ENCODE measurements around the gene CHGA.

The CHGA gene

DNA sequence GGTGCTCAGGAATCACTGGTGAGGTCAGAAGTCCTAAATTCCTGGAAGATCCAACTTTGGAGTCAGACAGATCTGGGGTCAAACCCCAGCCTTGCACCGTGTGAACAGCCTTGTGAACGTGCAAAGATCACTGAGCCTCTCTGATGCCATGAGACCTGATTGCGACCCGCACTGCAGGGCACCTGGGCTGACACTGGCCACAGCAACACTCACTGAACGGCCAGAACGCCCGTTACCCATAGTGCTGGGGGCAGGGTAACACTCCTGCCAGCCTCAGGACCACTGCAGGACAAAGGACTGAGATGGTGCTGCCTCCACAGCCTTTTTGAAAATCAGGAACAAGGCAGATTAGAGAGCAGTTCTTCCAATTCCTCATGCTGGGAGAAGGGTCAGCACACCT lies 28.3 kb downstream of the CHGA start:
- TF ChIP-seq, protein P1, sequence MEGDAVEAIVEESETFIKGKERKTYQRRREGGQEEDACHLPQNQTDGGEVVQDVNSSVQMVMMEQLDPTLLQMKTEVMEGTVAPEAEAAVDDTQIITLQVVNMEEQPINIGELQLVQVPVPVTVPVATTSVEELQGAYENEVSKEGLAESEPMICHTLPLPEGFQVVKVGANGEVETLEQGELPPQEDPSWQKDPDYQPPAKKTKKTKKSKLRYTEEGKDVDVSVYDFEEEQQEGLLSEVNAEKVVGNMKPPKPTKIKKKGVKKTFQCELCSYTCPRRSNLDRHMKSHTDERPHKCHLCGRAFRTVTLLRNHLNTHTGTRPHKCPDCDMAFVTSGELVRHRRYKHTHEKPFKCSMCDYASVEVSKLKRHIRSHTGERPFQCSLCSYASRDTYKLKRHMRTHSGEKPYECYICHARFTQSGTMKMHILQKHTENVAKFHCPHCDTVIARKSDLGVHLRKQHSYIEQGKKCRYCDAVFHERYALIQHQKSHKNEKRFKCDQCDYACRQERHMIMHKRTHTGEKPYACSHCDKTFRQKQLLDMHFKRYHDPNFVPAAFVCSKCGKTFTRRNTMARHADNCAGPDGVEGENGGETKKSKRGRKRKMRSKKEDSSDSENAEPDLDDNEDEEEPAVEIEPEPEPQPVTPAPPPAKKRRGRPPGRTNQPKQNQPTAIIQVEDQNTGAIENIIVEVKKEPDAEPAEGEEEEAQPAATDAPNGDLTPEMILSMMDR (IDR thresholded peaks at IDR 0.05; ENCODE audit: low read depth, low read length, missing control alignments): no peak
- in situ Hi-C loops (cut with HindIII; ENCODE audit: low sequenced_read_pairs): no loop called here
- DNase-seq (ENCODE audit: low read depth): no peak
- H3K4me3 ChIP-seq (ENCODE audit: low read depth, low read length): no peak overlapping the region

DNA sequence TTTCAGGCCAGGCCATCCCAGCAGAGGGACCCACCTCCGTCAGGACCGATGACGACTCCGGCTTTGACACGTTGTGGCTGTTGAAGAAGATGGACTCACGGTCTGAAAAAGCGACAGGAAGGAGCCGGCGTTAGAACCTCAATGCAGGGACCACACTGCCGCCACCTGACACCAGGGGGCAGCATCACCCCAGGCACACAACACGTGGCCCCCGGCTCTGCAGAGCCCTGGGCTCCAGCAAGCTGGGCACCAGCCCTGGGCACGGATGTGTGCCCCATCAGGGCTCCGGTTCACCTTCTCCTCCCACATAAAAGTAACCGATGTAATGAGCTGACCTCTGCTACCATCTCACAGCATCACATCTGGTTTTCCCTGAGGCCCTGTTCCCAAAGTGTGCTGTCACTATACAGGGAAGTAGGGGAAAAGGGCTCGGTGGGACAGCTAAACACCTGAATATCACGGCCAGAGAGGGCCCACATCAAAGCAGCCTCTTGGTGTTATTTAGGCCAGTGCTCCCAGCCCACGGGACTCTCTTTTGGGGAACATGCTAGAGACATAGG lies 29.0 kb downstream of the CHGA start:
- in situ Hi-C loops (cut with HindIII; ENCODE audit: low sequenced_read_pairs): no loop called here
- TF ChIP-seq, protein P1 (IDR thresholded peaks at IDR 0.05; ENCODE audit: low read depth, low read length, missing control alignments): peak; percentile 94
- no peak for DNase-seq (ENCODE audit: low read depth)
- no peak overlapping the region for H3K4me3 ChIP-seq (ENCODE audit: low read depth, low read length)

DNA sequence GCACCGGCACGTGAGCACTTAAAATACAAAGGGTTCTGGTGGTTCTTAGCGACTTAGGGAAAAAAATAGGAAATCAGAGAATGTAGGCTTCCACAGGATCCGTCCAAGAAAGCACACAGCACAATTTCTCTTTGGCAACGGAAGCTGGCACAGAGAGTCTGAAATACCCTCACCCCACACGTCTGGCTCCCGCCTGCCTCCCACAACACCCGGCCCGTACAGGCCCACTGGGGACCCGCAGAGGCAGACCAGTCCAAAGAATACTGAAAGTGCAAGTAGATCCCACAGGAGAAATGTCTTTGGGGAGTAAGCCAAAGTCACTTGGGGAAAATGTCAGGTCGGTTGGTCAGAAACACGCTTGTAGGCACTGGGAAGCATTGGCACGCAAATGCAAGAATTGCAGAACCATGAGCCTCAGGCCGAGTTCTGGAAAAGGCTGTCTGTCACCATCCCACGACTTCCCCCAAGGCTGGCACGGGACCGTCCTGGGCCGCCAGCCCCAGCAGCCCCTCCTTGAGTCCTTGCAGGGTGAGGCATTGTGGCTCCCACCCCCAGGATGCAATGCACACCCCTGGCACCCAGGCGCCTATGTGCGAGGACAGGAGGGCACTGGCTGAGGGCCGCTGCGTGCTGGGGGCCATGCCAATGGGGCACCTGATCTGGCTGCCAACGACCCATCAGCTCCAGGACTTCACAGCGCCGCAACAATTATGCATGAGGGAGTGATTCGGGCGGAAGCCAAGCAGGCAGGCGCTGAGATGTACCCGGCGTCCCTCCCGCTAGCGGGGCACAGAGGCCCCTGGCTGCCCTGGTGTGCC lies 29.7 kb downstream of the CHGA start:
- in situ Hi-C loops (cut with HindIII; ENCODE audit: low sequenced_read_pairs): no loop called here
- TF ChIP-seq, protein P1 (IDR thresholded peaks at IDR 0.05; ENCODE audit: low read depth, low read length, missing control alignments): no peak
- H3K4me3 ChIP-seq (ENCODE audit: low read depth, low read length): no peak overlapping the region
- no peak for DNase-seq (ENCODE audit: low read depth)

DNA sequence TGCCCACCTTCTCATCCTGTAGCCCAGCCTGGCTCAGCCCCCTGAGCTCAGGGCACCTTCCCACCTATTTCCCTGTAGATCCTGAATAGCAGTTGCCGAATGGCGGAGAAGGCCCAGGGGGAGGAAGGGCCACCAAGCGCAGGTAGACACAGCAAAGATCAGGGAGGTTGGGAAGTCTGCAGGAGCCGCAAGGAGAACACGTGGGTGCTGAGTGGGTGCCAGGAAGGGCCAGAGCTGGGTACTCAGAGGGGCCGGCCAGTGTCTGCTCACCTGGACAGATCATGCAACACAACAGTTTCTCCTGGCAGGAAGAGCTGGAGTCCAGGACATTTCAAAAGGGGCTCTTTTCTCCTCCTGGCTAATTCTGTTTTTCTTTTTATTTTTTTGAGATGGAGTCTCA lies 30.6 kb downstream of the CHGA start:
- TF ChIP-seq, protein P1 (IDR thresholded peaks at IDR 0.05; ENCODE audit: low read depth, low read length, missing control alignments): no peak
- no peak overlapping the region for H3K4me3 ChIP-seq (ENCODE audit: low read depth, low read length)
- no peak for DNase-seq (ENCODE audit: low read depth)
- in situ Hi-C loops (cut with HindIII; ENCODE audit: low sequenced_read_pairs): no loop called here

DNA sequence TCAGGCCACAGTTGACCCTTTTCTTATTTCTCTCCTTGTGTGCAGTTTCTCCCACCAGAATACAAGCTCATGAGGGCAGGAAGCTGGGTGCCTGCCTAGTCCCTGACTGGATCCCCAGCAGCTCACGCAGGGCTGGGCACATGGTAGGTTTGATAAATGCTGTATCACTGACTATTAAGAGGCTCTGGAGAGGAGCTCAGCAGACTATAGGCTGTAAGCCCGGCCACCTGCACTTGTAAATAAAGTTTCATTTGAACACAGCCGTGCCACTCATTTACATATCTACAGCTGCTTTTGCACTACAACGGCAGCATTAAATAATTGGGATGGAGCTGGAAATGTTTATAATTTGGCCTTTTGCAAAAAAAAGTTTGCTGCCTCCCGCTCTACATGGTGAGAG lies 32.0 kb downstream of the CHGA start:
- H3K4me3 ChIP-seq (ENCODE audit: low read depth, low read length): no peak overlapping the region
- no peak for DNase-seq (ENCODE audit: low read depth)
- TF ChIP-seq, protein P1 (IDR thresholded peaks at IDR 0.05; ENCODE audit: low read depth, low read length, missing control alignments): no peak
- in situ Hi-C loops (cut with HindIII; ENCODE audit: low sequenced_read_pairs): no loop called here

DNA sequence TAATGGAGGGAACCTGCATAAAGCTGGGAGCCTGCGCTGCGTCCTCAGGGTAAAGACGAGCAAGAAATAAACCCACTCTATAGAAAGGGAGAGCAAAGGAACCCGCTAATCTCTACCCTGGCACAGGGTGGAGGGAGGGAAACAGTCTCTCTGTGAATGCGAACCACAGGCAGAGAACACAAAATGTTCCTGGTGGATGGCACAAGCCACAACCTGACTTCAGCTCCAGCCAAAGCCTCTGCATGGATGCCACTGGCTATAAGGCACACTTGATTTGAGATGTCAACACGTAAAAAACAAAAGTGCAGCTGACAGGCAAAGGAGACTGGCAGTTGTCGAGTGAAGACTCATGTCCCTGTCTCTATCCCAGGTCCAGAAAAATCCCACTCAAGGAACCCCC lies 32.4 kb downstream of the CHGA start:
- DNase-seq (ENCODE audit: low read depth): no peak
- TF ChIP-seq, protein P1 (IDR thresholded peaks at IDR 0.05; ENCODE audit: low read depth, low read length, missing control alignments): no peak
- no peak overlapping the region for H3K4me3 ChIP-seq (ENCODE audit: low read depth, low read length)
- in situ Hi-C loops (cut with HindIII; ENCODE audit: low sequenced_read_pairs): no loop called here
